ENCODE data around the gene SCARB1.

Gene SCARB1

DNA sequence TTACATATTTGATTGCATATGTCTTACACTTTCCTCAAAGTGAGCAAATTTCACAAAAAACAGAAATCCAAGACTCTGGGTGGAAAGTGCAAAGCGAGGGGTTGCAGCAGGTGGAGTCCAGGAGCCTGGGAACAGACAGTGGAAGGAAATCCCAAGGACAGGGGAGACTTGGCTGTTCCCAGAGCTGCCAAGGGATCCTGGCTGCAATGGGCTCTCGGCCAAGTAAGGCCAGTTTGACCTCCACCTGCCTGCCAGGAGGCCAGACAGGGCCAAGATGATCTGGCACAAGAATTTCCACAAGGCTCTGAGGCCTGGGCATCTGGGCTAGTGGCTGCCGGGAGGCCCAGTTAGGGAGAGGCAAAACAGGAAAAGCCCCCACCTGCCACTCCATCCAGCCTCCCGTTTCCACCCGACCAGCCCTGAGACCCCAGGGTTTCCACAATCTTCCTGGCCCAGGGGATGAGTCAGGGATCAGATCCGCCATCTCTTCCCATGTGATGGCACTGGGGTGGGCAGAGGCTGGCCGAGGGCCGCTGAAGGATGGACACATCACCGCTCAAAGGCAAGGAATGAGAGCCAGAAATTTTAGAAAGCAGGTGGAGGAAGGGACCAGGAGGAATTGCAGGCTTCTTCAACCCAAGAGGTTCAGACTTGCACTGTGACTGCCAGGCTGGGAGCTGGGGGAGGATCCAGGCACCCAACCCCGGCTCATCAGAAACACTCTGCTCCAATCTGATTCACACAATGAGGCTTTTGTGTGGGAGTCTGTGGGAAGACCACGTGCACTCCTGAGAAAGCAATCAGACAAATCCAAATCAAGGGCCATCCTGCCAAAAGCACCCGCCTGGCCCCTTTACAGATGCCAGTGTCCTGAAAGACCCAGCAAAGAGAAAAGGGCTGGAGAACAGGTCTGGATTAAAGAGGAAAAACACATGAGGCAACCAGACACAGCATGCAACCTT is 16.3 kb downstream of the SCARB1 start:
- FAIRE-seq = no peak
- no peak for DNase-seq (ENCODE audit: extremely low spot score, insufficient read length, low read depth)

GRCh38 chr12:124844411-124845397 is 19.0 kb downstream of the SCARB1 start:
- no peak for FAIRE-seq
- DNase-seq (ENCODE audit: extremely low spot score, insufficient read length, low read depth) = no peak

- DNase-seq (ENCODE audit: extremely low spot score, insufficient read length, low read depth) (no peak), FAIRE-seq (no peak)
Measured at GRCh38 chr12:124842800-124843510, 20.7 kb downstream of the SCARB1 start.

DNA sequence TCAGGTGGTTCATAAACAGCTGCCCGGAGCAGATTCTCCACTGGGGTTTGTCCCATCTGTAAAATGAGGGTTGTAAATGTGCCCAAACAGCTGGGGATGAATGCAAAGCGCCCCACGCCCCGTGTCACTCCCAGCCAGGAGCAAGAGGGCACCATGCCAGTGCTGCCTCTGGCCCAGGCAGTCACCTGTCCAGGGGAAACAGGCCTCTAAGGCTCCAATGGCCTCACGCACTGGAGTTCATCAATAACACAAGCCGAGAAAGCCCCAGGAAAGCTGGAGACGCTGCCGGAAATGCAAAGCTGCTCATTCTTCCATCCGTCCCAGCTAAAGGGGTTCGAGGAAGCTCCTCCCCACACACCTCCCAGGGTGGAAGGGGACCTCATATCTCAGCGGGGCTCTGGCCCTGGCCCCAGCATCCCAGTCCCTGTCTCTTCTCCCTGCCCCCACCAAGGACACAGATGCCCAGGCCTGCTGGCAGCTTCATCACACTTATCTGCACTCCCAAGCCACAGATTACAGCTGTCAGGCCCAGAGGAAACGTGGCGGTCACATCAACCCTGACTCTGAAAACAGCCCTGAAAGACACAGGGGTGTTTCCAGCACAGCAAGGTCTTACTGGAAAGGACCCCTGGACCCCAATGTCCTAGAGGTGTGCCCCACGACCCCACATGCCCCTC is 21.5 kb downstream of the SCARB1 start:
- no peak for FAIRE-seq
- DNase-seq (ENCODE audit: extremely low spot score, insufficient read length, low read depth) = no peak

DNA sequence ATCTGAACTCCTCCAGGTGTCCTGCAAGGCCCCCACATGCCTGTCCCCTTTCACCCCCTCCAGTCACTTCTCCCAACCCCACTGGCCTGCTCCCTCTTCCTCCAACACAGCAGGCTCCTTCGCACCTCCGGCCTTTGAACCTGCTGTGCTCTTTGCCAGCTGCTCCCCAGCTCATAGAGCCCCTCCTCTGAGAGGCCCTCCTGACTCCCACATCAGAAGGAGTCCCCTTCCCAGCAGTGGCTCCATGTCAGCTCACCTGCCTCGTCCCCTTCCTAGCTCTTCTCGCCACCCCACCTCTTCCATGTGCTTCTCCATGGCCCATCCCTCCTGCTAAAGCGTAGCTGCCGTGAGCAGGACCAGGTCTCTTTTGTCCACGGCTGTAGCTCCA is 22.1 kb downstream of the SCARB1 start:
- no peak for FAIRE-seq
- DNase-seq (ENCODE audit: extremely low spot score, insufficient read length, low read depth) = no peak

GRCh38 chr12:124837958-124838803 is 25.5 kb downstream of the SCARB1 start:
- FAIRE-seq (no peak), DNase-seq (ENCODE audit: extremely low spot score, insufficient read length, low read depth) (no peak)

- FAIRE-seq = no peak
Measured at GRCh38 chr12:124837249-124837897, 26.3 kb downstream of the SCARB1 start.

GRCh38 chr12:124836759-124837158 is 26.9 kb downstream of the SCARB1 start:
- FAIRE-seq (no peak), DNase-seq (ENCODE audit: extremely low spot score, insufficient read length, low read depth) (no peak)

More at GRCh38 chr12:124837249-124837897, 26.3 kb downstream of the SCARB1 start:
- DNase-seq (ENCODE audit: extremely low spot score, insufficient read length, low read depth) = no peak

DNA sequence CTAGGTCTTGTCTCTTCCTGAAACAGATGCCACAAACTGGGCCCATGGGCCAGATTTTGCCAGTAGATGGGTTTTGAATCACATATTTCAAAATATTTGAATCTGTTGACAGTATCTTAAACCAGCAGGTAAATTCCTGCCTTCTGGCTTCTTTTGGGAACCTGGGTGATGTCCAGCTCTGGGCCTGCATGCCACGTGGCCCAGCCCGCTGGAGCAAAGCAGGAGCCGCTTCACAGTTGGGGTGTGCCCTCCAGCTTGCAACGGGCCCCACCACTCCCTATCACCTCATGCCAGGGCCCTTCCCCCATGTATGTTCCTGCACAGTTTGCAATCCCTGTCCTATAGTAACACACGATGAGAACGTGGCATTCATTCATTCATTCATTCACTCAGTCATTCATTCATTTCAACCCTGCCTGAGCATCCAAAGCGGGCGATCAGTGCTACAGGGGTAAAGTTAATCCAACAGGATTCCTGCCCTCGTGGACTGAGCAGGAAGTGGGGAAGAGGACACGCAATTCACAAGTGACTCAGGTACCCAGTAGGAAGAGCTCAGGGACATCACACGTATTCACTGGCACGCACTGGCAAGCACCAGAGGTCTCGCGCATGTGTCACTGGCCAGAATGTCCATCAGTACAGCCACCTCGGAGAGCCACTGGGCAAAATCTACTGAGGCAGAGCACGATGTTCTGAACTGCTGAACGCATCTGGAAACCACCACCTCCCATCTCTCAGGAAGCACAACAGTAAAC is 27.8 kb downstream of the SCARB1 start:
- FAIRE-seq = no peak
- DNase-seq (ENCODE audit: extremely low spot score, insufficient read length, low read depth) = no peak

GRCh38 chr12:124834822-124835221 is 28.8 kb downstream of the SCARB1 start:
- DNase-seq (ENCODE audit: extremely low spot score, insufficient read length, low read depth) = no peak

GRCh38 chr12:124833693-124834122 is 30.0 kb downstream of the SCARB1 start:
- DNase-seq (ENCODE audit: extremely low spot score, insufficient read length, low read depth) (no peak), FAIRE-seq (no peak)

More at GRCh38 chr12:124834822-124835221, 28.8 kb downstream of the SCARB1 start:
- no peak for FAIRE-seq

DNA sequence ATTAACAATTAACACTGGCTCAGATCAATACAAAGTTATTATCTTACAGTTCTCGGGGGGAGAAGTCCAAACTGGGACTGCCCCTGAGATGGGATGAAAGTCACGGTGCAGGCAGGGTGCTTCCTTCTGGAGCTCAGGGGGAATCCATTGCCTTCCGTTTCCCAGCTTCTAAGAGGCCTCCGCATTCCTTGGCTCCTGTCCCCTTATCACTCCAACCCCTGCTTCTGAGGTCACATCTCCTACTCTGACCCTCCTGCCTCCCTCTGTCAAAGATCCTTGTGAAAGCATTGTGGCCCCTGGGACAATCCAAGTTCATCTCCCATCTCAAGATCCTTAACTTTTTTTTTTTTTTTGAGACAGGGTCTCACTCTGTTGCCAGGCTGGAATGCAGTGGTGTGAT is 30.8 kb downstream of the SCARB1 start:
- FAIRE-seq (no peak), DNase-seq (ENCODE audit: extremely low spot score, insufficient read length, low read depth) (no peak)

DNA sequence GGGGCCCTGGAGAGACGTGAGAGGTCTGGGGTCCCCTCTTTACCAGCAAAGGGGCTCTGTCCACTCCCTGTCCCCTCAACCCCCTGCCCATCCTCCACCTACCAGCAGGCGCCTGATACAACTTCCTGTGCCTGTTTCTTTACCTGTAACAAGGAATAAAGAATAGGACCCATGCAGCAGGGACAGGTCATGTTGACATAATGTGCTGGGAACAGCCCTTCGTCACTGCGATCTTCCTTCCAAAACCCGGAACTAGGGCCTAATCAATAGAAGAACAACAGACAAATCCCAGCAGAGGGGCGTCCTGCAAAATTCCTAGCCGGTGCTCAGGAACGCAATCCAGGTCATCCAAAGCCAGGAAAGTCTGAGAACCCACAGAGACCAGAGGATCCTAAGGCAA is 32.1 kb downstream of the SCARB1 start:
- FAIRE-seq = no peak
- no peak for DNase-seq (ENCODE audit: extremely low spot score, insufficient read length, low read depth)

- DNase-seq (ENCODE audit: extremely low spot score, insufficient read length, low read depth) = no peak
- FAIRE-seq = no peak
Measured at GRCh38 chr12:124830306-124830705, 33.4 kb downstream of the SCARB1 start.

- no peak for DNase-seq (ENCODE audit: extremely low spot score, insufficient read length, low read depth)
- no peak for FAIRE-seq
Measured at GRCh38 chr12:124829708-124830304, 33.9 kb downstream of the SCARB1 start.

GRCh38 chr12:124829008-124829707 is 34.5 kb downstream of the SCARB1 start:
- DNase-seq (ENCODE audit: extremely low spot score, insufficient read length, low read depth) = no peak
- no peak for FAIRE-seq

All from GM18507 (cell line).